SK-N-SH (cell line): ENCODE results near the gene PROSER3. TPM values are rescaled to one million over a fixed set of nuclear protein-coding genes. Genes with fewer than 3 reads are reported as not detected.

Source experiments
- CTCF ChIA-PET: fragments of 300-600, 350-600 bp; formaldehyde crosslinking; extraction: SDS; loops from one replicate; lab custom pipeline; 2021; lab: Yijun Ruan, JAX
- POLR2A ChIA-PET: fragments of 350-600 bp; sonication (Branson Sonifier 250); formaldehyde crosslinking; extraction: SDS; loops from one replicate; lab custom pipeline; 2020; ENCODE audit warnings: antibody characterized with exemption, inconsistent platforms; lab: Yijun Ruan, JAX
- DNase-seq: peaks from one replicate; pipeline ENCODE4 v3.0.0; 2012
- H2AFZ ChIP-seq: fragments of 200-600 bp; sonication (generic); 2 replicates; pipeline ENCODE4 v1.8.1; 2016; ENCODE audit warnings: antibody characterized with exemption, mild to moderate bottlenecking, low read depth
- H3F3A ChIP-seq: fragments of 200-600 bp; sonication (generic); replicated peaks from 2 replicates; pipeline ENCODE3; 2016; ENCODE audit warnings: antibody characterized with exemption, mild to moderate bottlenecking; ENCODE audit not compliant: insufficient read depth
- H3K27ac ChIP-seq, 2 experiments: fragments of 200-500 bp in 1 of 2; fragments of 200-600 bp in 1 of 2; sonication (Bioruptor generic) in 1 of 2; sonication (generic), shearing (Covaris generic) in 1 of 2; 2 replicates each; pipeline versions ENCODE4 v1.5.1 to v1.6.1; 2014 to 2016; ENCODE audit warnings: low read depth in 2 of 2, inconsistent platforms in 1 of 2, low read length in 1 of 2, mild to moderate bottlenecking in 1 of 2, mixed read lengths in 1 of 2
- H3K27me3 ChIP-seq: fragments of 200-600 bp; sonication (generic), shearing (Covaris generic); 2 replicates; pipeline ENCODE4 v1.6.1; 2016; ENCODE audit warnings: mixed run types; ENCODE audit not compliant: insufficient read depth
- H3K36me3 ChIP-seq, 2 experiments: fragments of 200-500 bp in 1 of 2; fragments of 200-600 bp in 1 of 2; sonication (Bioruptor generic) in 1 of 2; sonication (generic) in 1 of 2; replicated peaks in 1 of 2; 2 replicates each; pipeline versions ENCODE3 to v1.5.1; 2014 to 2016; ENCODE audit warnings: low read length in 1 of 2, mild to moderate bottlenecking in 1 of 2; ENCODE audit not compliant: insufficient read depth in 2 of 2, control insufficient read depth in 1 of 2
- H3K4me1 ChIP-seq, 2 experiments: fragments of 200-500 bp in 1 of 2; fragments of 200-600 bp in 1 of 2; sonication (Bioruptor generic) in 1 of 2; sonication (generic), shearing (Covaris generic) in 1 of 2; 2 replicates each; pipeline versions ENCODE4 v1.5.1 to v1.6.1; 2014 to 2016; ENCODE audit warnings: low read depth in 1 of 2, low read length in 1 of 2, mixed run types in 1 of 2; ENCODE audit not compliant: insufficient read depth in 2 of 2, control insufficient read depth in 1 of 2
- H3K4me2 ChIP-seq: fragments of 200-600 bp; sonication (generic), shearing (Covaris generic); 2 replicates; pipeline ENCODE4 v1.6.1; 2017; ENCODE audit warnings: mixed run types
- H3K4me3 ChIP-seq, 2 experiments: fragments of 200-500 bp in 1 of 2; fragments of 200-600 bp in 1 of 2; sonication (Bioruptor generic) in 1 of 2; sonication (generic), shearing (Covaris generic) in 1 of 2; 2 replicates each; pipeline versions ENCODE4 v1.5.1 to v1.8.1; 2014 to 2016; ENCODE audit warnings: low read depth in 2 of 2, inconsistent platforms in 1 of 2, low read length in 1 of 2, mild to moderate bottlenecking in 1 of 2, mixed read lengths in 1 of 2, moderate library complexity in 1 of 2
- H3K79me2 ChIP-seq: fragments of 200-600 bp; sonication (generic); 2 replicates; pipeline ENCODE4 v1.8.1; 2017; ENCODE audit warnings: mild to moderate bottlenecking; ENCODE audit not compliant: insufficient read depth
- H3K9ac ChIP-seq: fragments of 200-600 bp; sonication (generic); 2 replicates; pipeline ENCODE4 v1.6.1; 2017; ENCODE audit warnings: mixed run types
- H3K9me2 ChIP-seq: fragments of 200-600 bp; sonication (generic); 2 replicates; pipeline ENCODE4 v1.6.1; 2017; ENCODE audit warnings: mixed run types
- H3K9me3 ChIP-seq: fragments of 200-600 bp; sonication (generic); 2 replicates; pipeline ENCODE4 v1.6.1; 2017; ENCODE audit warnings: mixed run types, mild to moderate bottlenecking, moderate library complexity
- H4K20me1 ChIP-seq: fragments of 200-600 bp; sonication (generic); 2 replicates; pipeline ENCODE4 v1.6.1; 2017; ENCODE audit warnings: mild to moderate bottlenecking, mixed run types; ENCODE audit not compliant: insufficient read depth
- CHD2 ChIP-seq: fragments of 150-350 bp; IDR thresholded peaks from 2 replicates; pipeline ENCODE4 v1.6.1; 2018; ENCODE audit warnings: low read length; ENCODE audit not compliant: partially characterized antibody
- CTCF ChIP-seq: fragments of 200-600 bp; sonication (generic); IDR thresholded peaks from 2 replicates; pipeline ENCODE4 v1.6.1; 2017; ENCODE audit warnings: antibody characterized with exemption, mild to moderate bottlenecking, moderate library complexity
- EZH2phosphoT487 ChIP-seq: fragments of 200-600 bp; sonication (generic); IDR thresholded peaks from 2 replicates; pipeline ENCODE4 v1.6.1; 2017; ENCODE audit warnings: low read depth, mixed run types, mild to moderate bottlenecking, antibody characterized with exemption, moderate library complexity, borderline replicate concordance
- FOSL2 ChIP-seq: IDR thresholded peaks from 2 replicates; pipeline ENCODE4 v1.4.0; 2012; ENCODE audit warnings: low read depth, mild to moderate bottlenecking, moderate library complexity, borderline replicate concordance
- GABPA ChIP-seq: IDR thresholded peaks from 2 replicates; pipeline ENCODE4 v1.4.0; 2012; ENCODE audit warnings: low read depth, mild to moderate bottlenecking
- GATA2 ChIP-seq: sonication (generic); formaldehyde crosslinking; IDR thresholded peaks from 2 replicates; pipeline ENCODE4 v1.5.0; 2020; ENCODE audit warnings: mild to moderate bottlenecking, missing genetic modification reagents
- MAX ChIP-seq: IDR thresholded peaks from 2 replicates; pipeline ENCODE4 v1.4.0; 2012; ENCODE audit warnings: low read depth
- MXI1 ChIP-seq: IDR thresholded peaks from 2 replicates; pipeline ENCODE4 v1.6.1; 2012; ENCODE audit warnings: mild to moderate bottlenecking, low read depth, low read length, improper control_type of control experiment
- POLR2AphosphoS5 ChIP-seq: IDR thresholded peaks from 2 replicates; pipeline ENCODE4 v1.6.1; 2012; ENCODE audit warnings: low read depth, low read length
- RAD21 ChIP-seq: IDR thresholded peaks from 2 replicates; pipeline ENCODE4 v1.6.1; 2012; ENCODE audit warnings: mild to moderate bottlenecking, low read length
- RFX5 ChIP-seq: IDR thresholded peaks from 2 replicates; pipeline ENCODE4 v1.6.1; 2012; ENCODE audit warnings: mild to moderate bottlenecking, improper control_type of control experiment, low read length
- SMC3 ChIP-seq: IDR thresholded peaks from 2 replicates; pipeline ENCODE4 v1.6.1; 2012; ENCODE audit warnings: low read depth, low read length, improper control_type of control experiment
- TCF12 ChIP-seq: IDR thresholded peaks from 2 replicates; pipeline ENCODE4 v1.4.0; 2012
- WGBS: methylation state at CpG from one replicate; pipeline ENCODE4 v1.1.6; 2017; ENCODE audit warnings: low lambda C conversion rate; 5-methylcytosine and 5-hydroxymethylcytosine counted together
- polyA plus RNA-seq, 3 experiments: library from polyadenylated mRNA; depleted of rRNA; stranded (reverse); fragments of >200 nt; gene quantifications; 2 replicates each; pipeline ENCODE4 v1.2.3, GENCODE V29; 2012

The PROSER3 gene
- polyA plus RNA-seq, 1 of the 3 experiments (the other 2 are of a cell fraction) = 12.5 TPM

GRCh38 chr19:35757231-35757748, 686 bp upstream of the PROSER3 start (continued):
- no peak for TF ChIP-seq MAX
- peak; percentile 94 for TF ChIP-seq TCF12
- TF ChIP-seq CHD2 = no peak
- TF ChIP-seq EZH2phosphoT487 = no peak
- TF ChIP-seq RAD21 = no peak
- peak; percentile 16; the same call in 1 of the 2 replicates for TF ChIP-seq CTCF
- no peak for TF ChIP-seq RFX5
- TF ChIP-seq GATA2 (CRISPR knock-in tag) = no peak
- no peak for TF ChIP-seq GABPA
- TF ChIP-seq MXI1 = no peak

- WGBS = 100% methylated on average over 2 of the region's 2 CpGs
- H3K9me2 ChIP-seq = no peaks in the 10 kb centered on the region
- CTCF ChIA-PET = interaction anchor here (0.8 to 1.3 kb wide), 3 partner anchors 13 to 60 kb away, joined by 3 to 4 read pairs (median 3); no protein-coding TSS in a partner anchor
Observed at GRCh38 chr19:35759697-35760096, 1.7 kb downstream of the PROSER3 start.

More at GRCh38 chr19:35759697-35760096, 1.7 kb downstream of the PROSER3 start:
- H3K9ac ChIP-seq = no peak overlapping the region
- no peaks in the 10 kb centered on the region for H3K27me3 ChIP-seq
- no peak for DNase-seq
- H3K4me3 ChIP-seq = 0 out of 4 replicates have a peak overlapping the region, but pooled peaks of 1 of the 2 experiments have one; percentile 99
- H3K9me3 ChIP-seq = no peaks in the 10 kb centered on the region
- no peak overlapping the region for H3K27ac ChIP-seq
- peaks cover 27% of the 10 kb centered on the region for H3K79me2 ChIP-seq
- H2AFZ ChIP-seq = no peak overlapping the region
- POLR2A ChIA-PET = interaction anchor here (0.5 kb wide), 1 partner anchor 251 kb away, joined by 3 read pairs; no protein-coding TSS in a partner anchor
- TF ChIP-seq GATA2 (CRISPR knock-in tag) (no peak), GABPA (no peak), POLR2AphosphoS5 (peak; percentile 37; the same call in 1 of the 2 replicates), SMC3 (no peak), CHD2 (no peak), FOSL2 (no peak)
- H3K4me2 ChIP-seq = peak overlapping the region; percentile 95; the same call in 1 of the 2 replicates
- H3K4me1 ChIP-seq = peaks cover 7 to 19% of the 10 kb centered on the region in 2 experiments; a peak in 3 of 4 replicates
- peaks cover 10% of the 10 kb centered on the region for H3F3A ChIP-seq
- peaks cover 4% of the 10 kb centered on the region for H4K20me1 ChIP-seq
- H3K36me3 ChIP-seq = peaks cover 7 to 28% of the 10 kb centered on the region in 2 experiments
